ENCODE data around the gene PSMD1.
"Not testable (repeated sequence)": the region's sequence is repeated elsewhere in the genome, so short reads cannot be mapped to it uniquely, and the experiment has no call there.

PSMD1 gene

GRCh38 chr2:231056453-231057416, at the start of gene PSMD1:
Gene PSMD1, plus strand, starts transcription at chr2:231056867. Its CDS starts 159 bp downstream, at chr2:231057026.
- DNase-seq, result peak; percentile 93 to 95 (median 95)

- no peak for DNase-seq
These were observed 49.2 kb upstream of the PSMD1 start for GRCh38 chr2:231007286-231008098.

GRCh38 chr2:231008131-231008530, 48.5 kb upstream of the PSMD1 start:
- DNase-seq, result no peak

- no peak for DNase-seq
These were observed 47.3 kb upstream of the PSMD1 start for GRCh38 chr2:231009236-231009919.

DNA sequence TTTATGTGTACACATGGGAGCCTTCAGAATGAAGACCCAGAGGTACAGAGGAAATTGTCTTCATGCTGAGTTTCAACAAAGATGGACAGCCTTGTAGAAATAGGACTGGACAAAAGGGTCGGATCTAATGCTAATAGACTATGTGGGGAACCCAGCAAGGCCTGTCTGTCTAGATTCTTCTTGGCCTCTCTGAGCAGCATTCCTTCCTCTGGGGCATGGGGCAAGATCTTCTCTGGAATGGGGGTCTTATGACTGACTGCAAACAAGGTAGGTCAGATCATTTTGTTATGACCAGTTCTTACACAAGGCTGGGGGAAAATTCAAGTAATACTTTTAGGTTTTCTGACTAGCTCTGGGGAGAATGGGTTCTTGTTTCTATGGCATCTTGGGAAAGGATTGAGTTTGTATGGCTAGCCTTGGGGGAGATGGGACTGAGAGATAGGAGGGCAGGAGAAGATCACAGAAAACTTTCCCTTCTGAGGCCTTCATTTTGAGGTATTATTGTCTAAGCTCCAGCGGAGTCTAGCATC, 46.4 kb upstream of the PSMD1 start:
- DNase-seq, result no peak

- DNase-seq, result no peak
These were observed 45.1 kb upstream of the PSMD1 start for GRCh38 chr2:231011526-231011925.

- DNase-seq, result no peak
These were observed 44.2 kb upstream of the PSMD1 start for GRCh38 chr2:231012463-231012862.

- no peak for DNase-seq
These were observed 42.8 kb upstream of the PSMD1 start for GRCh38 chr2:231013820-231014219.

- DNase-seq, result no peak
These were observed 41.2 kb upstream of the PSMD1 start for GRCh38 chr2:231015478-231015877.

GRCh38 chr2:231015926-231016325, 40.7 kb upstream of the PSMD1 start:
- no peak for DNase-seq

DNA sequence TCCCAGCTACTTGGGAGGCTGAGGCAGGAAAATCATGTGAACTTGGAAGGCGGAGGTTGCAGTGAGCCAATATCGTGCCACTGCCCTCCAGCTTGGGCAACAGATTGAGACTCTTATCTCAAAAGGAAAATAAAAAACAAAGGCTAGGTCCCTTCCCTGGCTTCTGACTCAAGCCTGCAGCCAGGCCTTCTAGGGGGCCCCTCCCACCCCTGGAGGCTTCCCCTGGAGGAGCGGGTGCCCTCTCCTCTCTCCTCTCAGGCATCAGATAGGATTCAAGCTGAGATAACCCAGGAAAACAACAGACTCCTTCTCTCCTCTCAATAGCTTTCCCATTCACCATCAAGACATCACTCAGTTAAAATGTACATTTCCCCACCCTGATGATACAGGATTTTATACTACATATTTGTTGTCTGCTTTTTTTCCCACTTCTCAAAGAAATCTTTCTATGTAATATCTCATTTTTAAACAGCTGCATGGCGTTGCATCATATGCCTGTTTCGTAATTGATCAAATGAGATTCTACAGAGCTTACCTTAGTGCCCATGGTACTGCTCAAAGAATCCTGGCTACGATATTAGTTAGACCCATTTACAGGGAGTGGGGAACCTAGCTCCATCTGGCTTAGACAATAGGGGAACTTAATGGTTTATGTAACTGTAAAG, 40.0 kb upstream of the PSMD1 start:
- DNase-seq, result no peak

GRCh38 chr2:231017231-231017598, 39.5 kb upstream of the PSMD1 start:
- peak in 1 of 3 donors; percentile 18 for DNase-seq

DNA sequence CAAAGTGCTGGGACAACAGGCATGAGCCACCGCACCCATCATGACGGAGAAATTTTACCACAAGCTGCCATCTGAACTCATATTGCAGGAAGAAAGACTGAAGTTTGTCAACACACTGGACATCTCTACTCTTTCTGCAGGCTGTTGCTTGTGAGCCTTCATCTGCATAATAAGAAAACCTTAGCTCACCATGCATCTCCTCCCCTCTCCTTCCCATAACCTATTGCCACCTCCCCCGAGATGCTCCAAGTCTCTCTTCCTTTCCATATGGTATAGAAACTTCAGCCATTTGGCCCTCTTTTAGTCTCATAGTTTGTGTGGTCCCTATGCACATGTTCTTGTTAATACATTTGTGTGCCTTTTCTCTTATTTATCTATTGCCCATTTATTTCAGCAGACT, 38.5 kb upstream of the PSMD1 start:
- DNase-seq, result no peak

DNA sequence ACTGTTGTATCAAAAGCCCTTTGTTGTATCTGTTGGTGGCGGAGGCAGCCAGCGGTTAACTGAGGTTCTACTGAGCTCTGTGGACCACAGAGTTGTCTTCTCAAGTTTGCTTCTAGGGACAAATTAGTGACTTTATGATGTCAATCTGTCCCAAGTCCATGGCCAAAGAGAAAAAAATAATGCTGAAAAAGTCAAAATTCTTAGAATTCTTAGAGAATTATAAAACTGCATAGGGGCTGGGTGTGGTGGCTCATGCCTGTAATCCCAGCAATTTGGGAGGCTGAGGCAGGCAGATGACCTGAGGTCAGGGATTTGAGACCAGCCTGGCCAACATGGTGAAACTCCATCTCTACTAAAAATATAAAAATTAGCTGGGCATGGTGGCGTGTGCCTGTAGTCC, 31.6 kb upstream of the PSMD1 start:
- not testable (repeated sequence) for DNase-seq

DNA sequence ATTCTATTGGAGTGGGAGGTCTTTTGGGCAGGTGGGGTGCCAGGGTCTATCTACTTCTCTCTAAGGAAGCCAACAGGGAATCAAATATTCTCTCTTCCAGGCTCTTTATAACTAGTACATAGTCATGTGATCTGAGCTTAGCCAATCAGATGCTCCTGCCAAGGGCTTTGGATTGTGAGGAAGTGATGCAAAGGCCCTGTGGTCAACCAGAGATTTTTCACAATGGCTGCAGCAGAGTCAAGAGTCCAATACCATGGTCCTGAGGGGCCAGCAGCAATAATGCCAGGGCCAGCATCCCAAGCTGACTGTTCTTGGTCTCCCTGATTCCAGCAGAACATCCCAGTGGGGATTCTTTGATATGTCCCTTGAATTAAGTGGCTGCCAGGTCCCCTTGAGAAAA, 27.8 kb upstream of the PSMD1 start:
- DNase-seq, result no peak

- DNase-seq, result peak in 2 of 3 donors; percentile 23 to 34
These were observed 27.1 kb upstream of the PSMD1 start for GRCh38 chr2:231029563-231029962.

DNA sequence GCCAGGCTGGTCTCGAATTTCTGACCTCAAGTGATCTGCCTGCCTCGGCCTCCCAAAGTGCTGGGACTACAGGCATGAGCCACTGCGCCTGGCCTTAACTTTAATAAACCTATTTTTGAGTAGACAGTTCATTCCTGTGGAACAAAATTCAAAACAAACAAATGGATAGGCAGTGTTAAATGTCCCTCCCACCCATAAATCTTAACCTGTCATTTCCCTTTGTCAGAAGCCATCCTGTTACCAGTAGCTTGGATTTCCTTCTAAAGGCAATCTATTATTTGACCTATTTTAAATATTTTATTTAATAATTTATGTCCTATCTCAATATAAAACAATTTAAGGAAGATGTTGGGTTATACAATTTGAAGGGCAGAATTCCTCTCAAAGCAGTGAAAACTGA, 25.9 kb upstream of the PSMD1 start:
- DNase-seq, result no peak

DNA sequence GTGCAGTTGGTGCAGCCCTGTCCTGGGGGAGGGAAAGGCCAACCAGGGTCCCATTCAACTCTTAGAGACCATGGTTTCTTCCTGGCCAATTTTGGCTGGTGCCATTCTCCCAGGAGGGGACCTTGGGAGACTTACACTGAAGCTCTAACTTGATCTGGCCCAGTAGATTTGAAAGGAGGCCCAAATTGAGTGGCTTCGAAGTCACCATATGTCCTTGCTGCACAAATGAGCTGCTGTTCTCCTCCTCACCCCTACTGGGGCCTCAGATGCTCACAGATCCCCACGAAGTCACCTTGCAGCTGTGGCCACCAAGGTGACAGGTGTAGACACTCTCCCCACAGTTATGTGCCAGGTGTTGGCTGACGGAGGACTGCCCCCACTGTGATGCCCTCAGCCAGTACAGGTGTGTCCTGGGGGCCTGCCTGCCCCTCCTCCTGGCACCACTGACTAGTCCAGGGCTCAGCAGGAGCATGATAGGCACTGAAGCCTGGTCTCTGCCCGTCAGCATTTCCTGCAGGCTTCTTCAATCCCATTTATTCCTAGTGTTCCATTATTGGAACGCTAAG, 24.0 kb upstream of the PSMD1 start:
- no peak for DNase-seq

- DNase-seq, result no peak
These were observed 23.2 kb upstream of the PSMD1 start for GRCh38 chr2:231033147-231034132.

DNA sequence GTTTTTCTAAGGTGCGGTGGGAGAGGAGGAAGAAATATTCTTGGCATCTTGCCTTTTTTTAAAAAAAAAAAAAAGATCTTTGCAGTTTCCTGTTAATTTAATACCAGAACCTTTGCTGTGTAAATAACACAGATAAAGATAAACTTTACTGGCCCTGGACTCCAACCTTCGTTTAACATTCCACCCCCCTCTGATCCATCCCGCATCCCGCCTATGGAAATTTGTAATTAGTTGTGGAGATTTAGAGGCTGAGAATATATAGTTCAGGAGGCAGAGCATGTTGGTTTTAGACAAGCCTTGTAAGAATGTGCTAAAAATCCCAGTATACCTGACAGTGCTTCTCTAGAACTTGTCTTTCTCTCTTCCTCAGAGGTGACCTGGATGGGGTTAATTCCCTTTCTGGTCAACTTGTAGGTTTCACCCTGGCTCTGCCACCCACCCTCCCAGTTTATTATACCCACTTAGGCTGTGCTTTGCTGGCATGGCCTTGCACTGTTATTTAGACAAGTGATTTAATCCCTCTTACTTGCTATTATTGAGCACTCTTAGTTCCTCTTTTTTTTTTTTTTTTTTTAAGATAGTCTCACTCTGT, 22.3 kb upstream of the PSMD1 start:
- no peak for DNase-seq
